H1 (cell line): ENCODE results near the gene FRY. TPM values are rescaled to one million over a fixed set of nuclear protein-coding genes. Genes with fewer than 3 reads are reported as not detected.

Experiments
- CTCF ChIA-PET: fragments of 300-600 bp; sonication (Branson Sonifier 250); formaldehyde crosslinking; loops from one replicate; lab custom pipeline; 2021; ENCODE audit not compliant: partially characterized antibody; lab: Charles Lee
- POLR2A ChIA-PET: fragments of 300-600 bp; sonication (Branson Sonifier 250); formaldehyde crosslinking; loops from one replicate; lab custom pipeline; 2021; ENCODE audit warnings: inconsistent platforms; ENCODE audit not compliant: partially characterized antibody; lab: Charles Lee
- DNase-seq, 2 experiments: peaks; one replicate each; pipeline versions ENCODE4 v3.0.0 to v3.0.0-alpha.2; 2010 to 2022; ENCODE audit warnings: low spot score in 2 of 2, low read depth in 1 of 2, mixed read lengths in 1 of 2
- FAIRE-seq: peaks from 2 replicates; lab custom pipeline; 2011; peaks lifted over from hg19 to GRCh38; lab: Jason Lieb, UNC
- H2AFZ ChIP-seq: 2 replicates; pipeline ENCODE4 v1.8.1; 2012; ENCODE audit warnings: low read length, inconsistent platforms
- H2AK5ac ChIP-seq: 2 replicates; pipeline ENCODE4 v1.6.1; 2013; ENCODE audit warnings: low read depth, low read length
- H2BK120ac ChIP-seq: replicated peaks from 2 replicates; pipeline ENCODE3; 2013; ENCODE audit warnings: low read depth, low read length, inconsistent platforms
- H2BK12ac ChIP-seq: 2 replicates; pipeline ENCODE4 v1.6.1; 2013; ENCODE audit warnings: low read depth, low read length
- H2BK15ac ChIP-seq: 2 replicates; pipeline ENCODE4 v1.6.1; 2013; ENCODE audit warnings: low read length
- H2BK20ac ChIP-seq: 2 replicates; pipeline ENCODE4 v1.6.1; 2013; ENCODE audit warnings: low read length
- H2BK5ac ChIP-seq: 2 replicates; pipeline ENCODE4 v1.6.1; 2013; ENCODE audit warnings: low read depth, low read length
- H3K14ac ChIP-seq: 2 replicates; pipeline ENCODE4 v1.6.1; 2013; ENCODE audit warnings: inconsistent platforms; ENCODE audit not compliant: insufficient read length
- H3K18ac ChIP-seq: 2 replicates; pipeline ENCODE4 v1.6.1; 2013; ENCODE audit warnings: low read length; ENCODE audit errors: extremely low read depth
- H3K23ac ChIP-seq: 2 replicates; pipeline ENCODE4 v1.6.1; 2013; ENCODE audit warnings: inconsistent platforms; ENCODE audit not compliant: insufficient read length
- H3K23me2 ChIP-seq: 2 replicates; pipeline ENCODE4 v1.6.1; 2013; ENCODE audit warnings: low read depth, low read length
- H3K27ac ChIP-seq: 2 replicates; pipeline ENCODE4 v1.6.1; 2011; ENCODE audit warnings: low read depth, low read length, inconsistent platforms
- H3K27me3 ChIP-seq, 4 experiments: replicated peaks in 1 of 4; 1 replicate in 1 of 4; 2 replicates in 3 of 4; pipeline versions ENCODE4 v1.6.1 to v1.8.1; 2011 to 2013; ENCODE audit warnings: low read length in 3 of 4, mild to moderate bottlenecking in 3 of 4, inconsistent platforms in 2 of 4, mixed read lengths in 2 of 4, moderate library complexity in 1 of 4; ENCODE audit not compliant: control insufficient read depth in 3 of 4, insufficient read depth in 3 of 4; ENCODE audit errors: extremely low read depth in 1 of 4
- H3K36me3 ChIP-seq, 4 experiments: 2 replicates each; pipeline versions ENCODE4 v1.6.1 to v1.8.1; 2011 to 2013; ENCODE audit warnings: mild to moderate bottlenecking in 4 of 4, low read length in 3 of 4, moderate library complexity in 2 of 4, control low read depth in 1 of 4, inconsistent platforms in 1 of 4; ENCODE audit not compliant: insufficient read depth in 4 of 4, control insufficient read depth in 2 of 4
- H3K4ac ChIP-seq: replicated peaks from 2 replicates; pipeline ENCODE3; 2013; ENCODE audit warnings: low read length, low read depth, mixed read lengths, inconsistent platforms; ENCODE audit not compliant: insufficient read length
- H3K4me1 ChIP-seq, 4 experiments: replicated peaks in 1 of 4; 1 replicate in 1 of 4; 2 replicates in 3 of 4; pipeline versions ENCODE4 v1.6.1 to v1.8.1; 2011 to 2013; ENCODE audit warnings: low read length in 3 of 4, inconsistent platforms in 2 of 4, mixed read lengths in 1 of 4; ENCODE audit not compliant: insufficient read depth in 4 of 4, control insufficient read depth in 3 of 4
- H3K4me2 ChIP-seq, 2 experiments: 2 replicates each; pipeline versions ENCODE4 v1.6.1 to v1.8.1; 2011 to 2013; ENCODE audit warnings: low read depth in 2 of 2, low read length in 2 of 2, control low read depth in 1 of 2, inconsistent platforms in 1 of 2, mild to moderate bottlenecking in 1 of 2; ENCODE audit not compliant: insufficient read depth in 1 of 2
- H3K4me3 ChIP-seq, 4 experiments: fragments of 200-600, 300-600 bp in 1 of 4; sonication (generic), shearing (Covaris generic), sonication (Bioruptor Twin) in 1 of 4; 2 replicates each; pipeline versions ENCODE4 v1.5.1 to v1.8.1; 2011 to 2016; ENCODE audit warnings: low read length in 4 of 4, low read depth in 3 of 4, control low read depth in 2 of 4, inconsistent platforms in 2 of 4, mild to moderate bottlenecking in 2 of 4, mixed read lengths in 1 of 4, moderate library complexity in 1 of 4; ENCODE audit not compliant: insufficient read depth in 2 of 4; ENCODE audit errors: extremely low read depth in 1 of 4
- H3K56ac ChIP-seq: replicated peaks from 2 replicates; pipeline ENCODE3; 2013; ENCODE audit warnings: low read depth, mild to moderate bottlenecking, mixed read lengths, low read length, inconsistent platforms; ENCODE audit not compliant: insufficient read length
- H3K79me1 ChIP-seq: 2 replicates; pipeline ENCODE4 v1.6.1; 2013; ENCODE audit warnings: low read depth, low read length, control low read depth
- H3K79me2 ChIP-seq, 2 experiments: 2 replicates each; pipeline versions ENCODE4 v1.6.1 to v1.8.1; 2012 to 2013; ENCODE audit warnings: low read length in 2 of 2, mild to moderate bottlenecking in 2 of 2, inconsistent platforms in 1 of 2; ENCODE audit not compliant: insufficient read depth in 2 of 2, control insufficient read depth in 1 of 2
- H3K9ac ChIP-seq, 4 experiments: replicated peaks in 1 of 4; 1 replicate in 1 of 4; 2 replicates in 3 of 4; pipeline versions ENCODE4 v1.6.1 to v1.8.1; 2011 to 2013; ENCODE audit warnings: low read depth in 3 of 4, low read length in 3 of 4, control low read depth in 2 of 4, mild to moderate bottlenecking in 2 of 4, moderate library complexity in 2 of 4, inconsistent platforms in 1 of 4; ENCODE audit errors: extremely low read depth in 1 of 4
- H3K9me3 ChIP-seq, 2 experiments: 2 replicates each; pipeline versions ENCODE4 v1.6.1 to v1.8.1; 2012 to 2013; ENCODE audit warnings: mild to moderate bottlenecking in 2 of 2, moderate library complexity in 2 of 2, control low read depth in 1 of 2, inconsistent platforms in 1 of 2, low read depth in 1 of 2, low read length in 1 of 2, mixed read lengths in 1 of 2; ENCODE audit not compliant: insufficient read depth in 2 of 2
- H4K20me1 ChIP-seq, 2 experiments: replicated peaks in 1 of 2; 2 replicates each; pipeline versions ENCODE3 to v1.8.1; 2011 to 2013; ENCODE audit warnings: inconsistent platforms in 2 of 2, low read length in 2 of 2, mild to moderate bottlenecking in 1 of 2; ENCODE audit not compliant: insufficient read depth in 2 of 2, control insufficient read depth in 1 of 2
- H4K5ac ChIP-seq: 2 replicates; pipeline ENCODE4 v1.6.1; 2013; ENCODE audit warnings: low read length, low read depth, mixed read lengths, inconsistent platforms; ENCODE audit not compliant: insufficient read length
- H4K8ac ChIP-seq: 2 replicates; pipeline ENCODE4 v1.8.0; 2013; ENCODE audit warnings: mild to moderate bottlenecking, moderate library complexity, low read length, inconsistent platforms; ENCODE audit not compliant: insufficient read depth; ENCODE audit errors: extremely low read depth
- H4K91ac ChIP-seq: replicated peaks from 2 replicates; pipeline ENCODE3; 2013; ENCODE audit warnings: low read length, mixed read lengths, inconsistent platforms; ENCODE audit not compliant: insufficient read length
- CBX5 ChIP-seq: fragments of 300-800, 300-1000 bp; sonication (generic); IDR thresholded peaks from 2 replicates; pipeline ENCODE4 v1.7.1; 2016; ENCODE audit warnings: antibody characterized with exemption, low read length, low read depth
- CBX8 ChIP-seq: fragments of 300-800, 300-1000 bp; sonication (generic); IDR thresholded peaks from 2 replicates; pipeline ENCODE4 v1.7.1; 2016; ENCODE audit warnings: low read depth, low read length, borderline replicate concordance
- CREB1 ChIP-seq: IDR thresholded peaks from 2 replicates; pipeline ENCODE4 v1.6.1; 2012; ENCODE audit warnings: inconsistent platforms
- EGR1 ChIP-seq: IDR thresholded peaks from 2 replicates; pipeline ENCODE4 v1.6.1; 2011; ENCODE audit warnings: low read depth, low read length, borderline replicate concordance
- KDM5A ChIP-seq: fragments of 200-600 bp; IDR thresholded peaks from 2 replicates; pipeline ENCODE4 v1.7.1; 2012; ENCODE audit warnings: mild to moderate bottlenecking, low read length, inconsistent platforms, mixed read lengths
- NANOG ChIP-seq: IDR thresholded peaks from 2 replicates; pipeline ENCODE4 v1.6.1; 2011; ENCODE audit warnings: low read length, low read depth, mild to moderate bottlenecking, inconsistent platforms; ENCODE audit not compliant: insufficient read depth, poor library complexity, severe bottlenecking
- POU5F1 ChIP-seq: IDR thresholded peaks from 2 replicates; pipeline ENCODE4 v1.6.1; 2011; ENCODE audit warnings: low read depth, mild to moderate bottlenecking, low read length, moderate library complexity
- RFX5 ChIP-seq: IDR thresholded peaks from 2 replicates; pipeline ENCODE4 v1.6.1; 2011; ENCODE audit warnings: low read depth, low read length, improper control_type of control experiment, borderline replicate concordance
- SP4 ChIP-seq: IDR thresholded peaks from 2 replicates; pipeline ENCODE4 v1.6.1; 2012; ENCODE audit warnings: low read length, inconsistent platforms
- SRF ChIP-seq: IDR thresholded peaks from 2 replicates; pipeline ENCODE4 v1.6.1; 2011; ENCODE audit warnings: mild to moderate bottlenecking, low read depth, low read length, moderate library complexity
- TAF1 ChIP-seq: IDR thresholded peaks from 2 replicates; pipeline ENCODE4 v1.6.1; 2011; ENCODE audit warnings: mild to moderate bottlenecking, low read depth, low read length
- TAF7 ChIP-seq: optimal IDR thresholded peaks from 2 replicates; pipeline ENCODE3; 2011; ENCODE audit warnings: low read depth, mild to moderate bottlenecking, inconsistent platforms, low read length, moderate library complexity, borderline replicate concordance
- WGBS, 2 experiments: shearing (Covaris generic) in 1 of 2; methylation state at CpG; one replicate each; pipeline versions ENCODE4 v1.1.6 to v1.1.7; 2013 to 2015; ENCODE audit warnings: low lambda C conversion rate in 2 of 2, mixed read lengths in 2 of 2, inconsistent platforms in 1 of 2, low coverage in 1 of 2, missing lambda C conversion rate in 1 of 2; ENCODE audit not compliant: insufficient replicate concordance in 2 of 2, insufficient coverage in 1 of 2, insufficient read length in 1 of 2; ENCODE audit errors: extremely low coverage in 1 of 2, missing lambda C conversion rate in 1 of 2; 5-methylcytosine and 5-hydroxymethylcytosine counted together
- polyA plus RNA-seq, 7 experiments: library from polyadenylated mRNA; depleted of rRNA in 3 of 7; stranded (reverse) in 5 of 7; unstranded in 2 of 7; fragments of >200 nt in 5 of 7; fragments of 200-250 nt in 2 of 7; gene quantifications; 1 replicate in 5 of 7; 2 replicates in 1 of 7; 4 replicates in 1 of 7; pipeline versions ENCODE4 v1.2.1 to v1.2.3, GENCODE V29; 2011 to 2013; ENCODE audit warnings: missing spikeins in 2 of 7, mixed read lengths in 2 of 7
- total RNA-seq: library from RNA; stranded (reverse); fragmentation: NEBNext Ultra II Directional; extraction: Animal tissue kit (Norgen Biotek cat#: 25700); gene quantifications from 2 replicates; pipeline ENCODE4 v1.2.1, GENCODE V29; 2021

The FRY gene
- total and polyA plus RNA-seq, 2 of the 8 experiments (the other 6 are each of a cell fraction or from before 2014, with no cell fraction given) = 4.3 to 9.2 TPM

- WGBS, 2 experiments = 89% methylated on average over 5 of the region's 5 CpGs; no CpG with 5 or more reads in 1 of the 2 experiments
- 0 out of 7 replicates have a peak, but pooled peaks cover 0 to 2% (median 0%) of the 10 kb centered on the region in 4 experiments for H3K4me1 ChIP-seq
- no peak for TF ChIP-seq CBX5
- TF ChIP-seq KDM5A = no peak
- no peak for TF ChIP-seq NANOG
- no peak for TF ChIP-seq SRF
- TF ChIP-seq CREB1 = no peak
- TF ChIP-seq TAF7 = no peak
- TF ChIP-seq POU5F1 = no peak
- TF ChIP-seq RFX5 = no peak
- no peak for TF ChIP-seq CBX8
- no peak for TF ChIP-seq EGR1
- TF ChIP-seq SP4 = no peak
- TF ChIP-seq TAF1 = no peak
- TF ChIP-seq, all 59 proteins: peak for 0
- Histone ChIP-seq H2BK20ac (no peak overlapping the region), H3K4me3 (no peak overlapping the region), H3K4ac (no peak overlapping the region), H2BK12ac (no peak overlapping the region), H3K23me2 (no peaks in the 10 kb centered on the region), H2BK15ac (no peak overlapping the region), H3K56ac (no peak overlapping the region), H3K9me3 (no peaks in the 10 kb centered on the region), H3K23ac (no peak overlapping the region), H3K4me2 (no peak overlapping the region), H3K27ac (no peak overlapping the region), H3K9ac (no peak overlapping the region), H4K91ac (no peak overlapping the region), H3K79me1 (no peaks in the 10 kb centered on the region), H3K27me3 (no peaks in the 10 kb centered on the region), H2AK5ac (no peak overlapping the region), H3K14ac (no peak overlapping the region), H4K8ac (no peak overlapping the region), H3K36me3 (no peaks in the 10 kb centered on the region), H2BK5ac (no peak overlapping the region), H4K5ac (no peak overlapping the region), H3K79me2 (no peaks in the 10 kb centered on the region), H2BK120ac (no peak overlapping the region), H4K20me1 (no peaks in the 10 kb centered on the region), H3K18ac (no peak overlapping the region), H2AFZ (no peak overlapping the region)
- ChIA-PET POLR2A (no interaction called here), CTCF (interaction anchor here (1.3 kb wide), 1 partner anchor 183 kb away, joined by 4 read pairs; no protein-coding TSS in a partner anchor)
- DNase-seq = no peak
- FAIRE-seq = no peak
Observed at GRCh38 chr13:32203221-32203620, 171.6 kb downstream of the FRY start.
